Measurements from ENCODE around the gene MAZ.
"Not testable (repeated sequence)": the region's sequence is repeated elsewhere in the genome, so short reads cannot be mapped to it uniquely, and the experiment has no call there.

Gene MAZ

GRCh38 chr16:29806099-29806579, at the start of gene MAZ:
Gene MAZ (plus strand): TSS chr16:29806529. CDS start chr16:29806702, 173 bp downstream.
- Mint-ChIP-seq H3K36me3 (peaks cover 5% of the 10 kb centered on the region), H3K4me1 (peaks cover 44% of the 10 kb centered on the region), H3K9me3 (no peaks in the 10 kb centered on the region), H3K27me3 (no peaks in the 10 kb centered on the region), H3K27ac (peak within 1 kb of the TSS; percentile 100), H3K4me3 (peak within 1 kb of the TSS; percentile 100)

GRCh38 chr16:29756654-29757053, 49.7 kb upstream of the MAZ start:
- peak overlapping the region; percentile 27 for H3K4me3 Mint-ChIP-seq

GRCh38 chr16:29757086-29757485, 49.2 kb upstream of the MAZ start:
- not testable (repeated sequence) for H3K27me3 Mint-ChIP-seq, H3K27ac Mint-ChIP-seq, H3K36me3 Mint-ChIP-seq, H3K9me3 Mint-ChIP-seq
- peak overlapping the region; percentile 27 for H3K4me3 Mint-ChIP-seq
- peaks cover 51% of the 10 kb centered on the region for H3K4me1 Mint-ChIP-seq

More at GRCh38 chr16:29756654-29757053, 49.7 kb upstream of the MAZ start:
- H3K9me3 Mint-ChIP-seq, result no peaks in the 10 kb centered on the region
- H3K4me1 Mint-ChIP-seq, result peaks cover 51% of the 10 kb centered on the region
- no peak overlapping the region for H3K27ac Mint-ChIP-seq
- no peaks in the 10 kb centered on the region for H3K27me3 Mint-ChIP-seq
- H3K36me3 Mint-ChIP-seq, result no peaks in the 10 kb centered on the region

- Mint-ChIP-seq H3K27me3 (no peaks in the 10 kb centered on the region), H3K36me3 (no peaks in the 10 kb centered on the region), H3K4me3 (no peak overlapping the region), H3K4me1 (peaks cover 53% of the 10 kb centered on the region), H3K9me3 (no peaks in the 10 kb centered on the region), H3K27ac (no peak overlapping the region)
Measured at GRCh38 chr16:29757950-29758466, 48.3 kb upstream of the MAZ start.

- Mint-ChIP-seq H3K36me3 (no peaks in the 10 kb centered on the region), H3K27me3 (no peaks in the 10 kb centered on the region), H3K4me1 (peaks cover 51% of the 10 kb centered on the region), H3K27ac (no peak overlapping the region), H3K9me3 (no peaks in the 10 kb centered on the region), H3K4me3 (no peak overlapping the region)
Measured at GRCh38 chr16:29760567-29761279, 45.6 kb upstream of the MAZ start.

- H3K9me3 Mint-ChIP-seq, H3K36me3 Mint-ChIP-seq, H3K4me3 Mint-ChIP-seq, H3K27me3 Mint-ChIP-seq, H3K27ac Mint-ChIP-seq: not testable (repeated sequence)
- H3K4me1 Mint-ChIP-seq, result peaks cover 46% of the 10 kb centered on the region
Measured at GRCh38 chr16:29761280-29761651, 45.1 kb upstream of the MAZ start.

GRCh38 chr16:29761882-29762281, 44.4 kb upstream of the MAZ start:
- no peak overlapping the region for H3K27ac Mint-ChIP-seq
- peaks cover 40% of the 10 kb centered on the region for H3K4me1 Mint-ChIP-seq
- no peaks in the 10 kb centered on the region for H3K36me3 Mint-ChIP-seq
- H3K9me3 Mint-ChIP-seq, result no peaks in the 10 kb centered on the region
- H3K4me3 Mint-ChIP-seq, result no peak overlapping the region
- H3K27me3 Mint-ChIP-seq, result no peaks in the 10 kb centered on the region

GRCh38 chr16:29763326-29763725, 43.0 kb upstream of the MAZ start:
- no peak overlapping the region for H3K4me3 Mint-ChIP-seq
- no peaks in the 10 kb centered on the region for H3K27me3 Mint-ChIP-seq
- no peaks in the 10 kb centered on the region for H3K9me3 Mint-ChIP-seq
- no peak overlapping the region for H3K27ac Mint-ChIP-seq
- H3K4me1 Mint-ChIP-seq, result peaks cover 32% of the 10 kb centered on the region
- no peaks in the 10 kb centered on the region for H3K36me3 Mint-ChIP-seq

- Mint-ChIP-seq H3K4me3 (no peak overlapping the region), H3K36me3 (no peaks in the 10 kb centered on the region)
Measured at GRCh38 chr16:29765167-29766032, 40.9 kb upstream of the MAZ start.

GRCh38 chr16:29766571-29766970, 39.8 kb upstream of the MAZ start:
- H3K4me1 Mint-ChIP-seq, result peaks cover 25% of the 10 kb centered on the region
- H3K4me3 Mint-ChIP-seq, result no peak overlapping the region
- H3K9me3 Mint-ChIP-seq, result no peaks in the 10 kb centered on the region
- H3K27ac Mint-ChIP-seq, result no peak overlapping the region
- no peaks in the 10 kb centered on the region for H3K27me3 Mint-ChIP-seq
- H3K36me3 Mint-ChIP-seq, result no peaks in the 10 kb centered on the region

More at GRCh38 chr16:29765167-29766032, 40.9 kb upstream of the MAZ start:
- Mint-ChIP-seq H3K27ac (no peak overlapping the region), H3K9me3 (no peaks in the 10 kb centered on the region), H3K4me1 (peaks cover 27% of the 10 kb centered on the region), H3K27me3 (no peaks in the 10 kb centered on the region)

- Mint-ChIP-seq H3K4me1 (peaks cover 25% of the 10 kb centered on the region), H3K36me3 (no peaks in the 10 kb centered on the region), H3K9me3 (no peaks in the 10 kb centered on the region), H3K27me3 (no peaks in the 10 kb centered on the region), H3K27ac (no peak overlapping the region), H3K4me3 (no peak overlapping the region)
Measured at GRCh38 chr16:29767062-29767461, 39.3 kb upstream of the MAZ start.

GRCh38 chr16:29769507-29769906, 36.8 kb upstream of the MAZ start:
- H3K9me3 Mint-ChIP-seq, result no peaks in the 10 kb centered on the region
- H3K4me3 Mint-ChIP-seq, result no peak overlapping the region
- no peaks in the 10 kb centered on the region for H3K36me3 Mint-ChIP-seq
- no peak overlapping the region for H3K27ac Mint-ChIP-seq
- peaks cover 26% of the 10 kb centered on the region for H3K4me1 Mint-ChIP-seq
- H3K27me3 Mint-ChIP-seq, result no peaks in the 10 kb centered on the region

GRCh38 chr16:29770250-29770929, 35.9 kb upstream of the MAZ start:
- no peaks in the 10 kb centered on the region for H3K36me3 Mint-ChIP-seq
- no peak overlapping the region for H3K4me3 Mint-ChIP-seq

GRCh38 chr16:29772330-29772729, 34.0 kb upstream of the MAZ start:
- H3K36me3 Mint-ChIP-seq, H3K27ac Mint-ChIP-seq, H3K27me3 Mint-ChIP-seq, H3K4me3 Mint-ChIP-seq, H3K9me3 Mint-ChIP-seq: not testable (repeated sequence)
- H3K4me1 Mint-ChIP-seq, result peaks cover 29% of the 10 kb centered on the region

More at GRCh38 chr16:29770250-29770929, 35.9 kb upstream of the MAZ start:
- Mint-ChIP-seq H3K4me1 (peaks cover 25% of the 10 kb centered on the region), H3K27me3 (no peaks in the 10 kb centered on the region), H3K9me3 (no peaks in the 10 kb centered on the region), H3K27ac (no peak overlapping the region)

GRCh38 chr16:29774730-29775129, 31.6 kb upstream of the MAZ start:
- no peaks in the 10 kb centered on the region for H3K9me3 Mint-ChIP-seq
- peaks cover 29% of the 10 kb centered on the region for H3K4me1 Mint-ChIP-seq
- H3K27ac Mint-ChIP-seq, result no peak overlapping the region
- H3K27me3 Mint-ChIP-seq, result no peaks in the 10 kb centered on the region
- no peaks in the 10 kb centered on the region for H3K36me3 Mint-ChIP-seq
- H3K4me3 Mint-ChIP-seq, result no peak overlapping the region

Measured in activated naive CD4-positive, alpha-beta T cell treated with anti-CD3 and anti-CD28 coated beads, Interleukin-2, amount 50 U/mL, for 24 hours (primary cell).